ENCODE measurements around the gene PEX16.

Gene PEX16

GRCh38 chr11:45925550-45925949 is 7.9 kb upstream of the PEX16 start:
- peaks cover 5 to 6% of the 10 kb centered on the region in 2 donors for H3K27me3 ChIP-seq (ENCODE audit: control insufficient read depth in 2 of 2, insufficient read depth in 2 of 2, low read length in 2 of 2)
- peaks cover 12 to 15% of the 10 kb centered on the region in 2 donors for H3K4me1 ChIP-seq (ENCODE audit: control insufficient read depth in 2 of 2, insufficient read depth in 2 of 2, low read length in 2 of 2)
- H3K27ac ChIP-seq (ENCODE audit: low read depth in 2 of 2, low read length in 2 of 2): no peak overlapping the region
- no peak overlapping the region for H3K9ac ChIP-seq (ENCODE audit: low read depth in 1 of 2, low read length in 2 of 2)
- H3K9me3 ChIP-seq (ENCODE audit: control insufficient read depth in 2 of 2, low read length in 2 of 2): no peaks in the 10 kb centered on the region
- no peak overlapping the region for H3K4me3 ChIP-seq (ENCODE audit: low read length in 2 of 2)
- H3K36me3 ChIP-seq (ENCODE audit: control insufficient read depth in 2 of 2, insufficient read depth in 2 of 2, low read length in 2 of 2): no peaks in the 10 kb centered on the region

- H3K9me3 ChIP-seq (ENCODE audit: control insufficient read depth in 2 of 2, low read length in 2 of 2): no peaks in the 10 kb centered on the region
- H3K27ac ChIP-seq (ENCODE audit: low read depth in 2 of 2, low read length in 2 of 2): no peak overlapping the region
- H3K27me3 ChIP-seq (ENCODE audit: control insufficient read depth in 2 of 2, insufficient read depth in 2 of 2, low read length in 2 of 2): peaks cover 5 to 6% of the 10 kb centered on the region in 2 donors
- peaks cover 6 to 11% of the 10 kb centered on the region in 2 donors for H3K4me1 ChIP-seq (ENCODE audit: control insufficient read depth in 2 of 2, insufficient read depth in 2 of 2, low read length in 2 of 2)
- H3K36me3 ChIP-seq (ENCODE audit: control insufficient read depth in 2 of 2, insufficient read depth in 2 of 2, low read length in 2 of 2): no peaks in the 10 kb centered on the region
- H3K4me3 ChIP-seq (ENCODE audit: low read length in 2 of 2): no peak overlapping the region
- no peak overlapping the region for H3K9ac ChIP-seq (ENCODE audit: low read depth in 1 of 2, low read length in 2 of 2)
These were observed 7.2 kb upstream of the PEX16 start for GRCh38 chr11:45924927-45925326.

- H3K9me3 ChIP-seq (ENCODE audit: control insufficient read depth in 2 of 2, low read length in 2 of 2): no peaks in the 10 kb centered on the region
- H3K36me3 ChIP-seq (ENCODE audit: control insufficient read depth in 2 of 2, insufficient read depth in 2 of 2, low read length in 2 of 2): no peaks in the 10 kb centered on the region
- no peak overlapping the region for H3K4me3 ChIP-seq (ENCODE audit: low read length in 2 of 2)
- H3K9ac ChIP-seq (ENCODE audit: low read depth in 1 of 2, low read length in 2 of 2): no peak overlapping the region
- H3K27ac ChIP-seq (ENCODE audit: low read depth in 2 of 2, low read length in 2 of 2): no peak overlapping the region
- H3K27me3 ChIP-seq (ENCODE audit: control insufficient read depth in 2 of 2, insufficient read depth in 2 of 2, low read length in 2 of 2): peaks cover 5 to 6% of the 10 kb centered on the region in 2 donors
- H3K4me1 ChIP-seq (ENCODE audit: control insufficient read depth in 2 of 2, insufficient read depth in 2 of 2, low read length in 2 of 2): peaks cover 6 to 11% of the 10 kb centered on the region in 2 donors
These were observed 6.6 kb upstream of the PEX16 start for GRCh38 chr11:45924036-45924915.

GRCh38 chr11:45922425-45923082 is 4.9 kb upstream of the PEX16 start, which contains the start of gene LARGE2:
Gene LARGE2, plus strand, starts transcription at chr11:45922656. Its CDS starts 227 bp downstream, at chr11:45922883.
- Histone ChIP-seq H3K36me3 (ENCODE audit: control insufficient read depth in 2 of 2, insufficient read depth in 2 of 2, low read length in 2 of 2) (no peaks in the 10 kb centered on the region), H3K4me1 (ENCODE audit: control insufficient read depth in 2 of 2, insufficient read depth in 2 of 2, low read length in 2 of 2) (peaks cover 11 to 12% of the 10 kb centered on the region in 2 donors), H3K9ac (ENCODE audit: low read depth in 1 of 2, low read length in 2 of 2) (peak within 1 kb of the TSS in 1 of 2 donors; percentile 36), H3K4me3 (ENCODE audit: low read length in 2 of 2) (peak within 1 kb of the TSS; percentile 20 to 46), H3K27ac (ENCODE audit: low read depth in 2 of 2, low read length in 2 of 2) (no peak within 1 kb of the TSS), H3K27me3 (ENCODE audit: control insufficient read depth in 2 of 2, insufficient read depth in 2 of 2, low read length in 2 of 2) (peaks cover 5 to 6% of the 10 kb centered on the region in 2 donors), H3K9me3 (ENCODE audit: control insufficient read depth in 2 of 2, low read length in 2 of 2) (no peaks in the 10 kb centered on the region)

GRCh38 chr11:45921561-45922424 is 4.1 kb upstream of the PEX16 start:
- peak overlapping the region in 1 of 2 donors; percentile 46 for H3K4me3 ChIP-seq (ENCODE audit: low read length in 2 of 2)
- H3K36me3 ChIP-seq (ENCODE audit: control insufficient read depth in 2 of 2, insufficient read depth in 2 of 2, low read length in 2 of 2): no peaks in the 10 kb centered on the region
- H3K4me1 ChIP-seq (ENCODE audit: control insufficient read depth in 2 of 2, insufficient read depth in 2 of 2, low read length in 2 of 2): peaks cover 17 to 20% of the 10 kb centered on the region in 2 donors
- peak overlapping the region in 1 of 2 donors; percentile 36 for H3K9ac ChIP-seq (ENCODE audit: low read depth in 1 of 2, low read length in 2 of 2)
- no peak overlapping the region for H3K27ac ChIP-seq (ENCODE audit: low read depth in 2 of 2, low read length in 2 of 2)
- peaks cover 5 to 6% of the 10 kb centered on the region in 2 donors for H3K27me3 ChIP-seq (ENCODE audit: control insufficient read depth in 2 of 2, insufficient read depth in 2 of 2, low read length in 2 of 2)
- no peaks in the 10 kb centered on the region for H3K9me3 ChIP-seq (ENCODE audit: control insufficient read depth in 2 of 2, low read length in 2 of 2)

GRCh38 chr11:45920531-45921477 is 3.1 kb upstream of the PEX16 start:
- Histone ChIP-seq H3K9ac (ENCODE audit: low read depth in 1 of 2, low read length in 2 of 2) (no peak overlapping the region), H3K36me3 (ENCODE audit: control insufficient read depth in 2 of 2, insufficient read depth in 2 of 2, low read length in 2 of 2) (no peaks in the 10 kb centered on the region), H3K4me1 (ENCODE audit: control insufficient read depth in 2 of 2, insufficient read depth in 2 of 2, low read length in 2 of 2) (peaks cover 18 to 24% of the 10 kb centered on the region in 2 donors), H3K27me3 (ENCODE audit: control insufficient read depth in 2 of 2, insufficient read depth in 2 of 2, low read length in 2 of 2) (peaks cover 5 to 6% of the 10 kb centered on the region in 2 donors), H3K4me3 (ENCODE audit: low read length in 2 of 2) (no peak overlapping the region), H3K27ac (ENCODE audit: low read depth in 2 of 2, low read length in 2 of 2) (no peak overlapping the region), H3K9me3 (ENCODE audit: control insufficient read depth in 2 of 2, low read length in 2 of 2) (no peaks in the 10 kb centered on the region)

- H3K4me3 ChIP-seq (ENCODE audit: low read length in 2 of 2): no peak overlapping the region
- H3K4me1 ChIP-seq (ENCODE audit: control insufficient read depth in 2 of 2, insufficient read depth in 2 of 2, low read length in 2 of 2): peaks cover 18 to 24% of the 10 kb centered on the region in 2 donors
- H3K36me3 ChIP-seq (ENCODE audit: control insufficient read depth in 2 of 2, insufficient read depth in 2 of 2, low read length in 2 of 2): peaks cover 5 to 7% of the 10 kb centered on the region in 2 donors
- H3K27me3 ChIP-seq (ENCODE audit: control insufficient read depth in 2 of 2, insufficient read depth in 2 of 2, low read length in 2 of 2): peaks cover 5 to 6% of the 10 kb centered on the region in 2 donors
- no peak overlapping the region for H3K27ac ChIP-seq (ENCODE audit: low read depth in 2 of 2, low read length in 2 of 2)
- no peaks in the 10 kb centered on the region for H3K9me3 ChIP-seq (ENCODE audit: control insufficient read depth in 2 of 2, low read length in 2 of 2)
- no peak overlapping the region for H3K9ac ChIP-seq (ENCODE audit: low read depth in 1 of 2, low read length in 2 of 2)
These were observed 2.3 kb upstream of the PEX16 start for GRCh38 chr11:45919806-45920530.

- H3K9ac ChIP-seq (ENCODE audit: low read depth in 1 of 2, low read length in 2 of 2): peak overlapping the region in 1 of 2 donors; percentile 97
- peak overlapping the region in 1 of 2 donors; percentile 95 for H3K27ac ChIP-seq (ENCODE audit: low read depth in 2 of 2, low read length in 2 of 2)
These were observed 1.4 kb upstream of the PEX16 start for GRCh38 chr11:45918962-45919675.

More at GRCh38 chr11:45918962-45919675, 1.4 kb upstream of the PEX16 start:
- H3K4me1 ChIP-seq (ENCODE audit: control insufficient read depth in 2 of 2, insufficient read depth in 2 of 2, low read length in 2 of 2): peaks cover 18 to 24% of the 10 kb centered on the region in 2 donors
- H3K36me3 ChIP-seq (ENCODE audit: control insufficient read depth in 2 of 2, insufficient read depth in 2 of 2, low read length in 2 of 2): peaks cover 13 to 15% of the 10 kb centered on the region in 2 donors
- no peaks in the 10 kb centered on the region for H3K9me3 ChIP-seq (ENCODE audit: control insufficient read depth in 2 of 2, low read length in 2 of 2)
- H3K4me3 ChIP-seq (ENCODE audit: low read length in 2 of 2): peak overlapping the region; percentile 98
- peaks cover 5 to 6% of the 10 kb centered on the region in 2 donors for H3K27me3 ChIP-seq (ENCODE audit: control insufficient read depth in 2 of 2, insufficient read depth in 2 of 2, low read length in 2 of 2)

Measured in mucosa of rectum (tissue), 2 donors.